HCT116 (cell line): ENCODE results near the gene ROBO1. TPM values are rescaled to one million over a fixed set of nuclear protein-coding genes. Genes with fewer than 3 reads are reported as not detected.

Source experiments
- ATAC-seq: fragments of 200-7000 bp; cut with Tn5 transposase; 2 replicates; pipeline ENCODE4 v1.9.1; 2020; ENCODE audit warnings: mild to moderate bottlenecking, moderate library complexity
- BruUV-seq: library from RNA; stranded (reverse); fragments of 400-500 nt; replicated peaks from 2 replicates; lab custom pipeline; 2021; lab: Mats Ljungman, UMichigan
- CTCF ChIA-PET: fragments of 300-600 bp; sonication (Branson Sonifier 250); formaldehyde crosslinking; loops from one replicate; lab custom pipeline; 2021; ENCODE audit warnings: antibody characterized with exemption; lab: Charles Lee
- POLR2A ChIA-PET: fragments of 300-600, 350-600 bp; sonication (Branson Sonifier 250); formaldehyde crosslinking; loops from one replicate; lab custom pipeline; 2021; ENCODE audit warnings: antibody characterized with exemption; lab: Charles Lee
- RAD21 ChIA-PET, 2 experiments: fragments of 300-600 bp; sonication (Branson Sonifier 250); formaldehyde crosslinking; loops; one replicate each; lab custom pipeline; 2023; ENCODE audit warnings: low total read pairs in 2 of 2; ENCODE audit not compliant: uncharacterized antibody in 2 of 2, unreplicated experiment in 2 of 2, low non-redundant PET in 1 of 2; lab: Charles Lee
- DNase-seq: peaks from one replicate; pipeline ENCODE4 v3.0.0-alpha.2; 2010; ENCODE audit warnings: low read depth, low spot score
- H2AFZ ChIP-seq: fragments of 200-600 bp; shearing (Covaris generic), sonication (generic); 2 replicates; pipeline ENCODE4 v1.6.1; 2017; ENCODE audit warnings: low read depth, mixed run types, mixed read lengths, antibody characterized with exemption, low read length; ENCODE audit not compliant: poor library complexity, severe bottlenecking
- H3K27ac ChIP-seq: 2 replicates; pipeline ENCODE4 v1.5.1; 2012; ENCODE audit warnings: low read depth, low read length
- H3K27me3 ChIP-seq: fragments of 200-600 bp; sonication (generic); 2 replicates; pipeline ENCODE4 v1.6.1; 2016; ENCODE audit warnings: mixed run types, low read length, mixed read lengths; ENCODE audit not compliant: insufficient read depth
- H3K36me3 ChIP-seq, 2 experiments: fragments of 200-500 bp in 1 of 2; fragments of 200-600 bp in 1 of 2; sonication (Bioruptor generic) in 1 of 2; sonication (generic) in 1 of 2; 2 replicates each; pipeline versions ENCODE4 v1.5.1 to v1.6.1; 2014 to 2016; ENCODE audit warnings: low read length in 2 of 2, inconsistent platforms in 1 of 2, mixed read lengths in 1 of 2, mixed run types in 1 of 2; ENCODE audit not compliant: insufficient read depth in 2 of 2, control insufficient read depth in 1 of 2
- H3K4me1 ChIP-seq, 2 experiments: fragments of 200-600 bp in 1 of 2; sonication (generic) in 1 of 2; 2 replicates each; pipeline versions ENCODE4 v1.5.1 to v1.6.1; 2012 to 2017; ENCODE audit warnings: low read length in 2 of 2, inconsistent platforms in 1 of 2, mild to moderate bottlenecking in 1 of 2, mixed read lengths in 1 of 2, mixed run types in 1 of 2, moderate library complexity in 1 of 2; ENCODE audit not compliant: insufficient read depth in 2 of 2, control insufficient read depth in 1 of 2
- H3K4me2 ChIP-seq: fragments of 200-600 bp; sonication (generic); 2 replicates; pipeline ENCODE4 v1.6.1; 2017; ENCODE audit warnings: mixed run types, low read length, mixed read lengths
- H3K4me3 ChIP-seq, 2 experiments: fragments of 200-600 bp in 1 of 2; sonication (generic) in 1 of 2; replicated peaks in 1 of 2; 2 replicates each; pipeline ENCODE4 v1.5.1; 2011 to 2016; ENCODE audit warnings: low read length in 2 of 2, control low read depth in 1 of 2, low read depth in 1 of 2, mild to moderate bottlenecking in 1 of 2, mixed read lengths in 1 of 2, mixed run types in 1 of 2
- H3K79me2 ChIP-seq: fragments of 200-600 bp; sonication (generic); 2 replicates; pipeline ENCODE4 v1.6.1; 2017; ENCODE audit warnings: mild to moderate bottlenecking, mixed run types, low read length, moderate library complexity, mixed read lengths; ENCODE audit not compliant: insufficient read depth
- H3K9ac ChIP-seq: fragments of 200-600 bp; sonication (generic); 2 replicates; pipeline ENCODE4 v1.6.1; 2016; ENCODE audit warnings: low read length, mixed read lengths
- H3K9me2 ChIP-seq: fragments of 200-600 bp; sonication (generic), shearing (Covaris generic); 2 replicates; pipeline ENCODE4 v1.6.1; 2017; ENCODE audit warnings: mixed run types, mild to moderate bottlenecking, moderate library complexity; ENCODE audit not compliant: insufficient read depth
- H3K9me3 ChIP-seq, 2 experiments: fragments of 200-500 bp in 1 of 2; fragments of 200-600 bp in 1 of 2; sonication (Bioruptor generic) in 1 of 2; sonication (generic) in 1 of 2; 2 replicates each; pipeline ENCODE4 v1.6.1; 2014 to 2017; ENCODE audit warnings: low read length in 2 of 2, mixed read lengths in 2 of 2, inconsistent platforms in 1 of 2, low read depth in 1 of 2, mild to moderate bottlenecking in 1 of 2, mixed run types in 1 of 2, moderate library complexity in 1 of 2; ENCODE audit not compliant: control insufficient read depth in 1 of 2, insufficient read depth in 1 of 2
- H4K20me1 ChIP-seq: fragments of 200-600 bp; sonication (generic), shearing (Covaris generic); 2 replicates; pipeline ENCODE4 v1.6.1; 2017; ENCODE audit warnings: mixed run types, mild to moderate bottlenecking, moderate library complexity; ENCODE audit not compliant: insufficient read depth
- ATF3 ChIP-seq: IDR thresholded peaks from 2 replicates; pipeline ENCODE4 v1.6.1; 2012
- CEBPB ChIP-seq: IDR thresholded peaks from 2 replicates; pipeline ENCODE4 v1.6.1; 2012; ENCODE audit warnings: low read depth
- CTCF ChIP-seq, 3 experiments: fragments of 200-600 bp in 1 of 3; sonication (generic) in 1 of 3; IDR thresholded peaks in 2 of 3; conservative IDR thresholded peaks in 1 of 3; 2 replicates each; pipeline ENCODE4 v1.5.1; 2012 to 2017; ENCODE audit warnings: low read depth in 2 of 3, low read length in 2 of 3, antibody characterized with exemption in 1 of 3, borderline replicate concordance in 1 of 3, control low read depth in 1 of 3, mild to moderate bottlenecking in 1 of 3, mixed read lengths in 1 of 3, mixed run types in 1 of 3, moderate library complexity in 1 of 3; ENCODE audit not compliant: insufficient read depth in 1 of 3
- EGR1 ChIP-seq: IDR thresholded peaks from 2 replicates; pipeline ENCODE4 v1.6.1; 2012; ENCODE audit warnings: low read depth
- POLR2A ChIP-seq: IDR thresholded peaks from 2 replicates; pipeline ENCODE4 v1.7.0; 2011; ENCODE audit warnings: borderline replicate concordance; ENCODE audit not compliant: insufficient read depth, insufficient read length; ENCODE audit errors: extremely low read depth
- REST ChIP-seq: IDR thresholded peaks from 2 replicates; pipeline ENCODE4 v1.6.1; 2012; ENCODE audit warnings: low read depth
- TCF7L2 ChIP-seq: IDR thresholded peaks from 2 replicates; pipeline ENCODE4 v1.7.0; 2011; ENCODE audit warnings: borderline replicate concordance, inconsistent platforms; ENCODE audit not compliant: insufficient read depth, insufficient read length; ENCODE audit errors: extremely low read depth
- YY1 ChIP-seq: IDR thresholded peaks from 2 replicates; pipeline ENCODE4 v1.6.1; 2011; ENCODE audit warnings: low read length, low read depth, moderate library complexity, mild to moderate bottlenecking; ENCODE audit not compliant: insufficient replicate concordance; ENCODE audit errors: extremely low read depth
- ZFX ChIP-seq: fragments of 450-650 bp; IDR thresholded peaks from 2 replicates; pipeline ENCODE4 v1.6.1; 2017
- intact Hi-C: fragments of 100-400 bp; cut with micrococcal nuclease; formaldehyde crosslinking; loops from 2 replicates; pipeline ENCODE4 v1.10.0; 2022
- total RNA-seq: library from RNA; stranded (reverse); gene quantifications from one replicate; pipeline ENCODE4 v1.2.1, GENCODE V29; 2021; ENCODE audit not compliant: unreplicated experiment

The ROBO1 gene
- total RNA-seq, 1 experiment from 2014 or later: 0.27 TPM

- POLR2A ChIA-PET: no interaction called here
- no peak for TF ChIP-seq ZFX
- no peak for TF ChIP-seq EGR1
- no peak for TF ChIP-seq CEBPB
- TF ChIP-seq TCF7L2: no peak
- TF ChIP-seq ATF3: no peak
- no peak for TF ChIP-seq REST
- TF ChIP-seq POLR2A: no peak
- TF ChIP-seq YY1: no peak
- no peak for TF ChIP-seq CTCF (IDR thresholded peaks at IDR 0.05 in 2 of 3, conservative IDR thresholded peaks at IDR 0.05 in 1 of 3; ENCODE audit: borderline replicate concordance in 1 of 3, insufficient read depth in 1 of 3, low read depth in 2 of 3, low read length in 2 of 3)
- no peaks in the 10 kb centered on the region for H3K36me3 ChIP-seq
- no peaks in the 10 kb centered on the region for H4K20me1 ChIP-seq
- DNase-seq: no peak
- RAD21 ChIA-PET: no interaction called here
- no peak overlapping the region for H3K4me2 ChIP-seq
- no peak overlapping the region for H3K27ac ChIP-seq
- H3K4me3 ChIP-seq: no peak overlapping the region
- CTCF ChIA-PET: no interaction called here
- ATAC-seq: no peak
- BruUV-seq: no TSS peak
- no peaks in the 10 kb centered on the region for H3K79me2 ChIP-seq
- intact Hi-C loops: no loop called here
- H3K4me1 ChIP-seq: no peaks in the 10 kb centered on the region
- no peaks in the 10 kb centered on the region for H3K27me3 ChIP-seq
- H3K9me2 ChIP-seq: no peaks in the 10 kb centered on the region
- H3K9ac ChIP-seq: no peak overlapping the region
- peaks cover 7 to 12% of the 10 kb centered on the region in 2 experiments; a peak in 2 of 4 replicates for H3K9me3 ChIP-seq
- H2AFZ ChIP-seq: no peak overlapping the region
Observed at GRCh38 chr3:79263423-79263822, 504.4 kb downstream of the ROBO1 start.
